Tibial artery (tissue), 4 donors: ENCODE measurements around the gene MRPL48.

ENCODE experiments used
- DNase-seq, 2 donors: peaks; one replicate each; pipeline ENCODE4 v3.0.0-alpha.2; 2019
- H3K27ac ChIP-seq, 2 donors: fragments of 200-600 bp; sonication (generic) in 1 of 2; 1 replicate in 1 of 2; 2 replicates in 1 of 2; pipeline ENCODE4 v1.5.1; 2018 to 2019; ENCODE audit warnings: mild to moderate bottlenecking in 1 of 2
- H3K27me3 ChIP-seq, 2 donors: fragments of 200-600 bp; sonication (generic) in 1 of 2; one replicate each; pipeline versions ENCODE4 v1.5.1 to v1.6.0; 2016 to 2019
- H3K36me3 ChIP-seq, 3 donors: fragments of 200-600 bp; sonication (generic) in 2 of 3; one replicate each; pipeline ENCODE4 v1.5.1; 2016 to 2019; ENCODE audit warnings: mild to moderate bottlenecking in 2 of 3
- H3K4me1 ChIP-seq, 4 donors: fragments of 200-600 bp; sonication (generic) in 2 of 4; 1 replicate in 3 of 4; 2 replicates in 1 of 4; pipeline ENCODE4 v1.5.1; 2016 to 2019
- H3K4me3 ChIP-seq, 2 donors: fragments of 200-600 bp; sonication (generic) in 1 of 2; 1 replicate in 1 of 2; 2 replicates in 1 of 2; pipeline ENCODE4 v1.5.1; 2018 to 2019; ENCODE audit warnings: mild to moderate bottlenecking in 2 of 2
- H3K9me3 ChIP-seq, 3 donors: fragments of 200-600 bp; sonication (generic) in 1 of 3; one replicate each; pipeline ENCODE4 v1.5.1; 2016 to 2019
- intact Hi-C: fragments of 100-400 bp; cut with DNase I; formaldehyde crosslinking; loops from one replicate; pipeline ENCODE4 v1.15.0; 2023; ENCODE audit warnings: low total_unique reads
- TF ChIP-seq, protein P1 (sequence below), 2 experiments: fragments of 200-600 bp in 1 of 2; fragments of 450-650 bp in 1 of 2; IDR thresholded peaks; one replicate each; pipeline ENCODE4 v1.5.1; 2017 to 2019; ENCODE audit warnings: antibody characterized with exemption in 2 of 2, mild to moderate bottlenecking in 1 of 2, moderate library complexity in 1 of 2

Gene MRPL48

DNA sequence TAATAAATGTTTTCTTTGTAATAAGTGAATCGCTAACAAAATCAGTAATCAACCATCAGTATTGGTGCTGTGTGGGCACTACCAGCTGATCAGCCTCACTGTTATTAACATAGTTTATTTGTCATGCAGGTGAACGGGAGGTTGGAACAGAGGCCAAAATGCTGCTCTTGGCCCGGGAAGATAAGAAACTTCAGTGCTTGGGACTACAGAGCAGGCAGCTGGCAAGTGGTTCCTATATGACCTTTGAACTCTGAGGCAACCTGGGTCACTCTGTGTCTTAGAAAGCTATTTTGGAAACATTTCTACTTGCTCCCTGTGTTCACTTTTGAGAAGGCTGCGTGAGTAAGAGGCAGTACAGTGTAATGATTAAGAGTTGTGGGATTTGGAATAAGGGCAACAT is 126.6 kb downstream of the MRPL48 start:
- peaks cover 68 to 92% (median 84%) of the 10 kb centered on the region in 3 donors for H3K36me3 ChIP-seq
- intact Hi-C loops = no loop called here

More for the DNA sequence above, 126.6 kb downstream of the MRPL48 start:
- Histone ChIP-seq H3K27me3 (no peaks in the 10 kb centered on the region), H3K27ac (no peak overlapping the region), H3K4me1 (no peaks in the 10 kb centered on the region), H3K4me3 (no peak overlapping the region), H3K9me3 (no peaks in the 10 kb centered on the region)
- TF ChIP-seq, protein P1, sequence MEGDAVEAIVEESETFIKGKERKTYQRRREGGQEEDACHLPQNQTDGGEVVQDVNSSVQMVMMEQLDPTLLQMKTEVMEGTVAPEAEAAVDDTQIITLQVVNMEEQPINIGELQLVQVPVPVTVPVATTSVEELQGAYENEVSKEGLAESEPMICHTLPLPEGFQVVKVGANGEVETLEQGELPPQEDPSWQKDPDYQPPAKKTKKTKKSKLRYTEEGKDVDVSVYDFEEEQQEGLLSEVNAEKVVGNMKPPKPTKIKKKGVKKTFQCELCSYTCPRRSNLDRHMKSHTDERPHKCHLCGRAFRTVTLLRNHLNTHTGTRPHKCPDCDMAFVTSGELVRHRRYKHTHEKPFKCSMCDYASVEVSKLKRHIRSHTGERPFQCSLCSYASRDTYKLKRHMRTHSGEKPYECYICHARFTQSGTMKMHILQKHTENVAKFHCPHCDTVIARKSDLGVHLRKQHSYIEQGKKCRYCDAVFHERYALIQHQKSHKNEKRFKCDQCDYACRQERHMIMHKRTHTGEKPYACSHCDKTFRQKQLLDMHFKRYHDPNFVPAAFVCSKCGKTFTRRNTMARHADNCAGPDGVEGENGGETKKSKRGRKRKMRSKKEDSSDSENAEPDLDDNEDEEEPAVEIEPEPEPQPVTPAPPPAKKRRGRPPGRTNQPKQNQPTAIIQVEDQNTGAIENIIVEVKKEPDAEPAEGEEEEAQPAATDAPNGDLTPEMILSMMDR (IDR thresholded peaks at IDR 0.05) = no peak
- DNase-seq = no peak
